Upper lobe of right lung (tissue), 1 donor: Measurements from ENCODE around the gene CYB5B. TPM values are rescaled to one million over a fixed set of nuclear protein-coding genes. Genes with fewer than 3 reads are reported as not detected.

Experiments used
- ATAC-seq: fragments of 200-7000 bp; cut with Tn5 transposase; one replicate; pipeline ENCODE4 v1.9.1; 2020; ENCODE audit warnings: mild to moderate bottlenecking, moderate library complexity
- DNase-seq: peaks from one replicate; pipeline ENCODE4 v3.0.0-alpha.2; 2020
- H3K27ac ChIP-seq: fragments of 200-600 bp; one replicate; pipeline ENCODE4 v1.8.0; 2022
- H3K27me3 ChIP-seq: fragments of 200-600 bp; one replicate; pipeline ENCODE4 v1.8.0; 2022; ENCODE audit warnings: mild to moderate bottlenecking
- H3K36me3 ChIP-seq: fragments of 200-600 bp; one replicate; pipeline ENCODE4 v1.8.0; 2022
- H3K4me1 ChIP-seq: fragments of 200-600 bp; one replicate; pipeline ENCODE4 v1.8.0; 2022
- H3K4me3 ChIP-seq: fragments of 200-600 bp; one replicate; pipeline ENCODE4 v1.8.0; 2022; ENCODE audit warnings: mild to moderate bottlenecking
- H3K9me3 ChIP-seq: fragments of 200-600 bp; one replicate; pipeline ENCODE4 v1.8.0; 2022
- intact Hi-C: fragments of 100-400 bp; cut with DNase I; formaldehyde crosslinking; loops from one replicate; pipeline ENCODE4 v1.11.0; 2022
- total RNA-seq: library from RNA; stranded (reverse); fragmentation: NEBNext Ultra II Directional; extraction: Animal tissue kit (Norgen Biotek cat#: 25700); gene quantifications from one replicate; pipeline ENCODE4 v1.2.1, GENCODE V29; 2021
- TF ChIP-seq, protein P1 (sequence below): fragments of 200-600 bp; IDR thresholded peaks from one replicate; pipeline ENCODE4 v1.8.0; 2022; ENCODE audit warnings: antibody characterized with exemption
- donor health status: DM: no; HTN: yes; CAD: no; lungs with severe emphysema.

The CYB5B gene
- total RNA-seq, 1 donor from 2014 or later, result 88.4 TPM

DNA sequence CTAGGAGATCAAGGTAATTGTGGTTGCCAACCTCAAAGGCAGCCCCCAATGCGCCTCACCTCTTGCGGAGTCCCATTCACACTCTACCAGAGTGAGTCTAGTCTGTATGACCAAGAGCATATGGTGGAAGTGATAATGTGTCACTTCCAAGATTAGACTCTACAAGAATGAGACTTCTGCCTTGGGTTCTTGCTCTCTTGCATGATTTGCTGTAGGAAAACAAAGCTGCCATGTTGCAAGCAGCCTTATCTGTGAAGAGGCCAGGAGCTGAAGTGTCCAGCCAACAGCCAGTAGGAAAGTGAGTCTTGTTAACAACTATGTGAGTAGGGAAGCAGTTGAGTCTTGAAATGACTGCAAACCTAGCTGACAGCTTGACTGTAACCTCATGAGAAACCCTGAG lies 42.0 kb upstream of the CYB5B start:
- no peak for ATAC-seq
- peaks cover 70% of the 10 kb centered on the region for H3K36me3 ChIP-seq
- peaks cover 14% of the 10 kb centered on the region for H3K4me1 ChIP-seq
- H3K9me3 ChIP-seq, result no peaks in the 10 kb centered on the region
- no peak overlapping the region for H3K27ac ChIP-seq
- intact Hi-C loops, result no loop called here
- no peak for DNase-seq
- H3K4me3 ChIP-seq, result no peak overlapping the region
- TF ChIP-seq, protein P1, sequence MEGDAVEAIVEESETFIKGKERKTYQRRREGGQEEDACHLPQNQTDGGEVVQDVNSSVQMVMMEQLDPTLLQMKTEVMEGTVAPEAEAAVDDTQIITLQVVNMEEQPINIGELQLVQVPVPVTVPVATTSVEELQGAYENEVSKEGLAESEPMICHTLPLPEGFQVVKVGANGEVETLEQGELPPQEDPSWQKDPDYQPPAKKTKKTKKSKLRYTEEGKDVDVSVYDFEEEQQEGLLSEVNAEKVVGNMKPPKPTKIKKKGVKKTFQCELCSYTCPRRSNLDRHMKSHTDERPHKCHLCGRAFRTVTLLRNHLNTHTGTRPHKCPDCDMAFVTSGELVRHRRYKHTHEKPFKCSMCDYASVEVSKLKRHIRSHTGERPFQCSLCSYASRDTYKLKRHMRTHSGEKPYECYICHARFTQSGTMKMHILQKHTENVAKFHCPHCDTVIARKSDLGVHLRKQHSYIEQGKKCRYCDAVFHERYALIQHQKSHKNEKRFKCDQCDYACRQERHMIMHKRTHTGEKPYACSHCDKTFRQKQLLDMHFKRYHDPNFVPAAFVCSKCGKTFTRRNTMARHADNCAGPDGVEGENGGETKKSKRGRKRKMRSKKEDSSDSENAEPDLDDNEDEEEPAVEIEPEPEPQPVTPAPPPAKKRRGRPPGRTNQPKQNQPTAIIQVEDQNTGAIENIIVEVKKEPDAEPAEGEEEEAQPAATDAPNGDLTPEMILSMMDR, result no peak
- no peaks in the 10 kb centered on the region for H3K27me3 ChIP-seq

- Histone ChIP-seq H3K9me3 (no peaks in the 10 kb centered on the region), H3K36me3 (peaks cover 45% of the 10 kb centered on the region), H3K4me1 (peaks cover 14% of the 10 kb centered on the region), H3K4me3 (peak overlapping the region; percentile 75), H3K27me3 (no peaks in the 10 kb centered on the region), H3K27ac (peak overlapping the region; percentile 85)
- ATAC-seq (no peak), DNase-seq (no peak)
- intact Hi-C loops, result no loop called here
- TF ChIP-seq, protein P1, result no peak
Observed at GRCh38 chr16:69384974-69385373, 39.4 kb upstream of the CYB5B start.

GRCh38 chr16:69386596-69386995 lies 37.8 kb upstream of the CYB5B start:
- TF ChIP-seq, protein P1, result no peak
- Histone ChIP-seq H3K4me1 (peaks cover 14% of the 10 kb centered on the region), H3K27ac (no peak overlapping the region), H3K36me3 (peaks cover 30% of the 10 kb centered on the region), H3K27me3 (no peaks in the 10 kb centered on the region), H3K9me3 (no peaks in the 10 kb centered on the region), H3K4me3 (peak overlapping the region; percentile 75)
- ATAC-seq (no peak), DNase-seq (no peak)
- intact Hi-C loops, result no loop called here

- no peaks in the 10 kb centered on the region for H3K9me3 ChIP-seq
- no peaks in the 10 kb centered on the region for H3K27me3 ChIP-seq
Observed at GRCh38 chr16:69393898-69394849, 30.2 kb upstream of the CYB5B start.

GRCh38 chr16:69395859-69396186 lies 28.6 kb upstream of the CYB5B start:
- TF ChIP-seq, protein P1, result no peak
- intact Hi-C loops, result loop anchor here (10.0 kb wide), 1 partner anchor 169 kb away; the partner anchor contains the start of gene NFAT5
- ATAC-seq (no peak), DNase-seq (no peak)
- H3K27me3 ChIP-seq, result no peaks in the 10 kb centered on the region
- peak overlapping the region; percentile 79 for H3K27ac ChIP-seq
- no peaks in the 10 kb centered on the region for H3K9me3 ChIP-seq
- H3K4me1 ChIP-seq, result peaks cover 39% of the 10 kb centered on the region
- no peak overlapping the region for H3K4me3 ChIP-seq
- H3K36me3 ChIP-seq, result no peaks in the 10 kb centered on the region

More at GRCh38 chr16:69393898-69394849, 30.2 kb upstream of the CYB5B start:
- Histone ChIP-seq H3K36me3 (no peaks in the 10 kb centered on the region), H3K4me3 (no peak overlapping the region), H3K4me1 (peaks cover 34% of the 10 kb centered on the region), H3K27ac (no peak overlapping the region)
- no peak for DNase-seq
- TF ChIP-seq, protein P1, result no peak
- ATAC-seq, result no peak
- intact Hi-C loops, result loop anchor here (10.0 kb wide), 1 partner anchor 171 kb away; the partner anchor contains the start of gene NFAT5
